Calu3 (cell line): ENCODE data around the gene RPS3A. TPM values are rescaled to one million over a fixed set of nuclear protein-coding genes. Genes with fewer than 3 reads are reported as not detected.
"Not testable (repeated sequence)": the region's sequence is repeated elsewhere in the genome, so short reads cannot be mapped to it uniquely, and the experiment has no call there.

Experiments
- BruUV-seq: library from RNA; stranded (reverse); fragments of 400-500 nt; replicated peaks from 2 replicates; lab custom pipeline; 2021; lab: Mats Ljungman, UMichigan
- CTCF ChIA-PET: fragments of 300-600 bp; sonication (Branson Sonifier 250); formaldehyde crosslinking; loops from one replicate; lab custom pipeline; 2022; ENCODE audit warnings: antibody characterized with exemption; lab: Charles Lee
- DNase-seq: peaks from one replicate; pipeline ENCODE4 v3.0.0; 2022
- H3K27ac Mint-ChIP-seq: one replicate; pipeline ENCODE4 v1.8.0; 2022; ENCODE audit warnings: mixed read lengths; ENCODE audit not compliant: unreplicated experiment
- H3K27me3 Mint-ChIP-seq: one replicate; pipeline ENCODE4 v1.8.0; 2022; ENCODE audit warnings: mixed read lengths; ENCODE audit not compliant: unreplicated experiment
- H3K36me3 Mint-ChIP-seq: one replicate; pipeline ENCODE4 v1.8.0; 2022; ENCODE audit warnings: mild to moderate bottlenecking, moderate library complexity, mixed read lengths; ENCODE audit not compliant: insufficient read depth, unreplicated experiment
- H3K4me1 Mint-ChIP-seq: one replicate; pipeline ENCODE4 v1.8.0; 2022; ENCODE audit warnings: mild to moderate bottlenecking, low read depth, mixed read lengths; ENCODE audit not compliant: unreplicated experiment
- H3K4me3 Mint-ChIP-seq: one replicate; pipeline ENCODE4 v1.8.0; 2022; ENCODE audit warnings: mild to moderate bottlenecking, low read depth, moderate library complexity, mixed read lengths; ENCODE audit not compliant: unreplicated experiment
- H3K9me3 Mint-ChIP-seq: one replicate; pipeline ENCODE4 v1.8.0; 2022; ENCODE audit warnings: low read depth, mixed read lengths; ENCODE audit not compliant: unreplicated experiment
- intact Hi-C: fragments of 100-400 bp; cut with micrococcal nuclease; formaldehyde crosslinking; loops from one replicate; pipeline ENCODE4 v1.10.0; 2022; ENCODE audit not compliant: unreplicated experiment
- total RNA-seq: library from RNA; stranded (reverse); gene quantifications from 2 replicates; pipeline ENCODE4 v1.2.3, GENCODE V29; 2022
- TF ChIP-seq, protein P1 (sequence below): fragments of 200-600 bp; IDR thresholded peaks from one replicate; pipeline ENCODE4 v1.8.0; 2022; ENCODE audit warnings: antibody characterized with exemption; ENCODE audit not compliant: unreplicated experiment

Gene RPS3A
- total RNA-seq, 1 experiment from 2014 or later: 862 TPM

DNA sequence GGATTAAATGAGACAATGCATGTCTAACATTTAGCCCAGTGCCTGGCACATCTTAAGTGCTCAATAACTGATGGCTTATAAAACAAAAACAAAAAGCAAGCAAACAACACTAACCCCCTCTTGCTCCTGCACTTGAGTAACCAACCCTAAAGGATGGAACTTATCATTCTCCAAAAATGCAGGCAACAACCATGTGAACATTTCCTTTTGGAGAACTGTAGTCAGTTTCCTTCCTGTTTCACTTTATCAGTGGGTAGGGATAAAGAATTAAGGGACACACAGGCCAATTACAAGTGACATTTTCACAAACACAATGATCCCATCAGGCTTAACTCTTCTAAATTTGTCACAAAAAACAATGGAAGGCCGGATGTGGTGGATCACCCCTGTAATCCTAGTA, 30.4 kb downstream of the RPS3A start:
- DNase-seq: no peak
- Mint-ChIP-seq H3K27me3 (no peaks in the 10 kb centered on the region), H3K27ac (no peak overlapping the region), H3K9me3 (no peaks in the 10 kb centered on the region), H3K36me3 (no peaks in the 10 kb centered on the region), H3K4me3 (no peak overlapping the region), H3K4me1 (no peaks in the 10 kb centered on the region)
- intact Hi-C loops: no loop called here
- TF ChIP-seq, protein P1, sequence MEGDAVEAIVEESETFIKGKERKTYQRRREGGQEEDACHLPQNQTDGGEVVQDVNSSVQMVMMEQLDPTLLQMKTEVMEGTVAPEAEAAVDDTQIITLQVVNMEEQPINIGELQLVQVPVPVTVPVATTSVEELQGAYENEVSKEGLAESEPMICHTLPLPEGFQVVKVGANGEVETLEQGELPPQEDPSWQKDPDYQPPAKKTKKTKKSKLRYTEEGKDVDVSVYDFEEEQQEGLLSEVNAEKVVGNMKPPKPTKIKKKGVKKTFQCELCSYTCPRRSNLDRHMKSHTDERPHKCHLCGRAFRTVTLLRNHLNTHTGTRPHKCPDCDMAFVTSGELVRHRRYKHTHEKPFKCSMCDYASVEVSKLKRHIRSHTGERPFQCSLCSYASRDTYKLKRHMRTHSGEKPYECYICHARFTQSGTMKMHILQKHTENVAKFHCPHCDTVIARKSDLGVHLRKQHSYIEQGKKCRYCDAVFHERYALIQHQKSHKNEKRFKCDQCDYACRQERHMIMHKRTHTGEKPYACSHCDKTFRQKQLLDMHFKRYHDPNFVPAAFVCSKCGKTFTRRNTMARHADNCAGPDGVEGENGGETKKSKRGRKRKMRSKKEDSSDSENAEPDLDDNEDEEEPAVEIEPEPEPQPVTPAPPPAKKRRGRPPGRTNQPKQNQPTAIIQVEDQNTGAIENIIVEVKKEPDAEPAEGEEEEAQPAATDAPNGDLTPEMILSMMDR: no peak
- BruUV-seq: no TSS peak
- CTCF ChIA-PET: no interaction called here

DNA sequence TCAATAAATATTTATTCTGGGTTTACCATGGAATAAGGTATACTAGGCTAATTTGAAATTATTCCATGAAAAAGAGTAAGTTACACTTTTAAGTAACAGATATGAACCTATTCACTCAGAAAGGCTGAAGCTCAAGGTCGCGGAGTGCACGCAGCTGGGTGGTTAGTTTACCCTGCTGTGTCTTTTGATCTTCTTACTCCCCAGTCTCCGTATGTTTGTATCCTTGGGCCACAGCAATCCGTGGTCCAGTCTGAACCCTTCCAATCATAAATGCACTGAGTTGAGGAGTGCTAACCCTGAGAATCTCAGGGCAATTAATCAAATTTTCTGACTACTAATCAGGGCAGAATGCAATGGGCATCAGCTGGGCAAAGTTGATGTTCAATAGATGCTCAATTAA, 33.9 kb downstream of the RPS3A start:
- Mint-ChIP-seq H3K27me3 (no peaks in the 10 kb centered on the region), H3K9me3 (no peaks in the 10 kb centered on the region), H3K27ac (no peak overlapping the region), H3K4me1 (no peaks in the 10 kb centered on the region), H3K36me3 (no peaks in the 10 kb centered on the region), H3K4me3 (no peak overlapping the region)
- BruUV-seq: no TSS peak
- TF ChIP-seq, protein P1: no peak
- CTCF ChIA-PET: no interaction called here
- DNase-seq: no peak
- intact Hi-C loops: no loop called here

DNA sequence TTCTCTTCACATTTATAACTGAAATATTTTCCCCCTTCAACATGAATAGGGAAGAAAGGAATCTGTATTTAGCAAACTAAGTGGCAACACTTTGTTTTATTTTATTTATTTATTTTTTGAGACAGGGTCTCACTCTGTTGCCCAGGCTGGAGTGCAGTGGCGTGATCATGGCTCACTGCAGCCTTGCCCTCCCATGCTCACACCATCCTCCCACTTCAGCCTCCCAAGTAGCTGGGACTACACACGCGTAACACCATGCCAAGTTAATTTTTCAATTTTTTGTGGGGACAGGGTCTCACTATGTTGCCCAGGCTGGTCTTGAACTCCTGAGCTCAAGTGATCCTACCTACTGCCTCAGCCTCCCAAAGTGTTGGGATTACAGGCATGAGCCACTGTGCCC, 36.6 kb downstream of the RPS3A start:
- H3K27ac Mint-ChIP-seq, BruUV-seq, intact Hi-C loops, H3K4me1 Mint-ChIP-seq, H3K4me3 Mint-ChIP-seq, H3K36me3 Mint-ChIP-seq, H3K27me3 Mint-ChIP-seq, DNase-seq, H3K9me3 Mint-ChIP-seq: not testable (repeated sequence)
- CTCF ChIA-PET: interaction anchor here (0.7 kb wide), 1 partner anchor 221 kb away, joined by 3 read pairs; no protein-coding TSS in a partner anchor

DNA sequence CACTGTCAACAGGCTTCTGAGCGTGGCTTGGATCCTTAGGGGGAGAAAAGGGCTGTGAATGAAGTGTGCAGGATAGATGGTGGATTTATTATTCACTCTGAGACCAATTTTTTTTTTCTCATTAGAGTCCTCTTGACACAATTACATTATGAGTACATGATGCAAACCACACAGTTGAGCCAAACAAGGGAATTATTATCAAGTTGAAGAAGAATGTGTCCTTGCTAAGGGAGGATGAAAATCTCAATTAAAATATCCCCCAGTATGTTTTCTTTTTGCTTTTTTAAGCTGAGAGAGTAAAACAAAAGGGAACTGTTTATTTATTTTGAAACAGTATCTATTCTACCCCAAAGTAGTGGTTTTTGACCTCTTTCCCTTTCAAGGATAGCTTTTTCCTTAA, 40.4 kb downstream of the RPS3A start:
- Mint-ChIP-seq H3K27ac (no peak overlapping the region), H3K27me3 (no peaks in the 10 kb centered on the region), H3K9me3 (no peaks in the 10 kb centered on the region), H3K36me3 (no peaks in the 10 kb centered on the region), H3K4me3 (no peak overlapping the region), H3K4me1 (no peaks in the 10 kb centered on the region)
- BruUV-seq: no TSS peak
- DNase-seq: no peak
- intact Hi-C loops: no loop called here
- TF ChIP-seq, protein P1: no peak
- CTCF ChIA-PET: no interaction called here

DNA sequence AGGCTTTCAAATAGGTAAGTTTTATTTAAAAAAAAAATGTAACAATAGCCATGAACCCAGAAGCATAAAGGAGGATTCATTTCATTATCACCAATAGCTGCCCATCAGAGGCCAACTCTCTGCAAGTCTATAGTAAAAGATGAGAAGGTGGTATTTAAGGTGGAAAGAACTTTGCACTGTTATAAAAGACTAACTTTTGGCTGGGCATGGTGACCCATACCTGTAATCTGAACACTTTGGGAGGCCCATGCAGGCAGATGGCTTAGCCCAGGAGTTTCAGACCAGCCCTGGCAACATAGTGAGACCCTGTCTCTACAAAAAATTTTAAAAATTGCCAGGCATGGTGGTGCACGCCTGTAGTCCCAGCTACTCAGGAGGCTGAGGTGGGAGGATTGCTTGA, 43.3 kb downstream of the RPS3A start:
- TF ChIP-seq, protein P1: no peak
- CTCF ChIA-PET: interaction anchor here (0.7 kb wide), 1 partner anchor 635 kb away, joined by 3 read pairs; no protein-coding TSS in a partner anchor
- H3K27ac Mint-ChIP-seq: no peak overlapping the region
- intact Hi-C loops: no loop called here
- H3K36me3 Mint-ChIP-seq: no peaks in the 10 kb centered on the region
- H3K4me3 Mint-ChIP-seq: no peak overlapping the region
- no TSS peak for BruUV-seq
- no peak for DNase-seq
- H3K27me3 Mint-ChIP-seq: no peaks in the 10 kb centered on the region
- H3K9me3 Mint-ChIP-seq: no peaks in the 10 kb centered on the region
- H3K4me1 Mint-ChIP-seq: no peaks in the 10 kb centered on the region
